Uterine smooth muscle cell (primary cell): ENCODE results near the gene CDK5RAP3. TPM values are rescaled to one million over a fixed set of nuclear protein-coding genes. Genes with fewer than 3 reads are reported as not detected.

Source experiments
- total RNA-seq: library from RNA; depleted of rRNA; stranded (reverse); fragments of >200 nt; gene quantifications from 2 replicates; pipeline ENCODE4 v1.2.3, GENCODE V29; 2014

CDK5RAP3 gene, protein sequence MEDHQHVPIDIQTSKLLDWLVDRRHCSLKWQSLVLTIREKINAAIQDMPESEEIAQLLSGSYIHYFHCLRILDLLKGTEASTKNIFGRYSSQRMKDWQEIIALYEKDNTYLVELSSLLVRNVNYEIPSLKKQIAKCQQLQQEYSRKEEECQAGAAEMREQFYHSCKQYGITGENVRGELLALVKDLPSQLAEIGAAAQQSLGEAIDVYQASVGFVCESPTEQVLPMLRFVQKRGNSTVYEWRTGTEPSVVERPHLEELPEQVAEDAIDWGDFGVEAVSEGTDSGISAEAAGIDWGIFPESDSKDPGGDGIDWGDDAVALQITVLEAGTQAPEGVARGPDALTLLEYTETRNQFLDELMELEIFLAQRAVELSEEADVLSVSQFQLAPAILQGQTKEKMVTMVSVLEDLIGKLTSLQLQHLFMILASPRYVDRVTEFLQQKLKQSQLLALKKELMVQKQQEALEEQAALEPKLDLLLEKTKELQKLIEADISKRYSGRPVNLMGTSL
- 94.6 and 109 TPM in 2 replicates for total RNA-seq

DNA sequence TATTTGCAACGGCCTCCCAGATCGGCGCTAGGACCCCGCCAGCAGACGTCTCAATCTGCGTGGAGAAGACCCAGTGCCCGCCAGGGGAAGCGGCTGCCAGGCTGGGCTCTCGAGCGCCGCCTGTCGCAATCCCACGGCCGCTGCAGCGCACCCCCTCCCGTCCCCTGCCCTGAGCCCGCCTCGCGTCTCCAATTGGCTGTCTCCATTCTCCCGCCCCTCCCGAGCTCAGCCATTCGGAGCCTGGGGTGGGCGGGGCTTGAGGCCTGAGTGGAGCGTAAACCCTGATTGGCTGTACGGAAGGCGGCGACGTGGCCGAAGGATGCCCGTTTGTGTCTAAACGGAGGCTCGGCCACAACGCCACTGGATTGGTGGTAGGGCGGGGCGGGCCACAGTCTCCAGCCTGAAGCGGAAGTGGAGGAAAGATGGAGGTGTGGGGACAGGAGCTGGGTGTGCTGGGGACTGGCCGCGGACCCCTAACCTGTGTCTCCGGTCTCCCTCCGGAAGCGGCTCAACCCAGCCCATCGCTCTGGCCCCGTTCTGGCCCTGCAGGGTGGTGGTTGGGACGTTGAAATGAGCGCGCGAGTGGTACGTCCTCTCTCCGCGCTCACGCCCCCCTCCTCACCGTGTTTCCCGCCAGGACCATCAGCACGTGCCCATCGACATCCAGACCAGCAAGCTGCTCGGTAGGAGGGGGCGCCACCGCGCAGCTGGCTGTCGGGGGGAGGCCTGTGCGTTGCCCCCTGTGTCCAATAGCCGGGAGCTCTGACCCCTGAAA lies at the start of gene CDK5RAP3:
Gene CDK5RAP3, plus strand, starts transcription at position 389 of the 775 bp plus-strand sequence. Its CDS starts 34 bp downstream, at position 423.

DNA sequence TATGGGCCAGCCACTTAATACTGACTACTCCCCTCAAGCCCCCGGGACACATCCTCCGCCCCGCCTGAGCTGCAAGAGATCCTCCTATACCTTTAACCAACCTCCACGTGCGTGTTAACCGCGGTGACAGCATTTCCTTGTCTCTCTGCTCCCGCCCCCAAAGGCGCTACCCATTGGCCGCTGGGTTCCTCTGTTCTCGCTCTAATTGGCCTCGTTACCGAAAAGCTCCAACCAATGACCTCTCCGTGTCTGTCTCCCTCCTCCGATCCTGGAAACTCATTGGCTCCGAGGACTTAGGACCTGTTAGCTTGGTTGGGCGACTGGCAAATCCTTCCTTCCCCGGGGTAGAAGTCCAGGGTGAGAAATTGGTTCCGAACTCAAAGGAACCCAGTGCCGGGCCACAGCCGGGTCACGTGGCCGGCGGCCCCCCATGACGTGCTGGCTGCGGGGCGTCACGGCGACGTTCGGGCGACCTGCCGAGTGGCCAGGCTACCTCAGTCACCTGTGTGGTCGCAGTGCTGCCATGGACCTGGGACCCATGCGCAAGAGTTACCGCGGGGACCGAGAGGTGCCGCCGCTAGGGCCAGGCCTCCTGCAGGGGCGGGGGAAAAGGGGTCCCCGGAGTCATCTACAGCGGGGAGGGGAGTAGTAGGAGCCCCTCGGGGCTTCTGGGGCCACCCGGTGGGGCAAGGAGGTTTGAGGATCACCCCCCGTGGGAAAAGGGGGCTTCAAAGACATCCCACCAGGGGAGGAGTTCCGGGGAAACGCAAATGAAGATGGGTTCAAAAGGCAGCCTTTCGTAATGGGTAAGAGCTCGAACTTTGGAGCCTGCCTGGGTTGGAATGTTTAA lies 29.4 kb upstream of the CDK5RAP3 start, which contains the start of gene PNPO:
Gene PNPO, plus strand, starts transcription at position 326 of the 850 bp plus-strand sequence. Its CDS starts 105 bp downstream, at position 431.

DNA sequence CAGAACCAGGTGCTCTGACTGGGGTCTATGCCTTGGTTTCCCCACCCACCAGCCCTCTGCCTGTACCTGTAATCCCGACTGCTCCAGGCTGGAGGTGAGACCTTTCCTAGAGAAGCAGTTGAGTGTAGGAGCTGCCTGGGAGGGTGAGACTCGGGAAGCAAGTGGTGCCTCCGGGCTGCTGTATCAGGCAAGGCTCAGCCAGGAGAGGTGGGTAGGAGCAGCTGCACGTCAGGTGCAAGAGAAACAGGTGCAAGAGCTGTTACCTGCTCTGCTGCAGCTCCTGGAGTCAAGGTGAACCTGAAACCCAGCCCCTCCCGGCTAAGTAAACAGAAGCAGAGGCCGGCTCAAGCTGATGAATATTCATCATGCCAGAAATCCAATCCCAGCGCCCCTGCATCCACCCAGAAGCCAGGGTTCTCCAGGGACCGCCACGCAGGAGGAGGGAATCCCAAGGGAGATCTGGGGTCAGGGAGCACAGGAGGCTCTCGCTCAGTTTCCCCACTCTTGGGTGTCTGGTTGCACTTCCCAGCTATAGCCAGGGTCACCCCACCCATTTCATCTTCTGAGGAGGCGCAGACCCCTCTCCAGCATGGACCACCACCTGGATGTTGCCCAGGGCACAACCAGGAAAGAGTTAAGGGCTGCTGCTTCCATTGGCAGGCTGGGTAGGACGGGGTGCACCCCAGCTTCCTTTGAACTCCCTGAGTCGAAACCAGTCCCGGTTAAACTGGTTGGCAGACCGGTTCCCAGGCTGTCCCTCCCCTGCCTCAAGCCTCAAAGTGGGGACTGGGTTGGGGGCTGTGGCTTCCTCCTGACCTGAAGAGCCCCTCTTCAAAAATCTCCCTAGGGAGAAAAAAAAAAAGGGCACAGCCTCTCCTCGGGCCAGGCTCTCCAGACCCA lies 13.1 kb upstream of the CDK5RAP3 start, which contains the start of gene PRR15L:
Gene PRR15L, minus strand, starts transcription at position 293 of the 900 bp plus-strand sequence. CDS start 4,649 bp downstream, outside the sequence.

Other genes with a start within 250 kb of the CDK5RAP3 start
- gene TBX21, start 237.9 kb upstream of the CDK5RAP3 start, total RNA-seq = 0.12 and 1.4 TPM in 2 replicates
- gene OSBPL7, start 149.3 kb upstream of the CDK5RAP3 start, total RNA-seq = 7.0 and 9.5 TPM in 2 replicates
- 21.4 and 22.5 TPM in 2 replicates for gene MRPL10, start 139.6 kb upstream of the CDK5RAP3 start, total RNA-seq
- gene LRRC46, start 139.4 kb upstream of the CDK5RAP3 start, total RNA-seq = 0.11 TPM in 1 of 2 replicates, not detected in the other
- 28.3 and 35.2 TPM in 2 replicates for gene SCRN2, start 129.8 kb upstream of the CDK5RAP3 start, total RNA-seq
- gene SP6, start 120.0 kb upstream of the CDK5RAP3 start, total RNA-seq = 0.11 TPM in 1 of 2 replicates, not detected in the other
- gene SP2, start 74.9 kb upstream of the CDK5RAP3 start, total RNA-seq = 0.37 and 0.66 TPM in 2 replicates
- gene PNPO, start 29.5 kb upstream of the CDK5RAP3 start, total RNA-seq = 18.4 and 31.6 TPM in 2 replicates
- not detected in 2 replicates for gene PRR15L, start 13.2 kb upstream of the CDK5RAP3 start, total RNA-seq
- 37.1 and 65.5 TPM in 2 replicates for gene COPZ2, start 66.7 kb downstream of the CDK5RAP3 start, total RNA-seq
- gene NFE2L1, start 77.2 kb downstream of the CDK5RAP3 start, total RNA-seq = 129 and 241 TPM in 2 replicates
- 57.4 and 92.6 TPM in 2 replicates for gene CBX1, start 130.4 kb downstream of the CDK5RAP3 start, total RNA-seq
- 11.2 and 12.5 TPM in 2 replicates for gene SNX11, start 136.7 kb downstream of the CDK5RAP3 start, total RNA-seq